H1 (cell line): ENCODE data around the gene RRP1. TPM values are rescaled to one million over a fixed set of nuclear protein-coding genes. Genes with fewer than 3 reads are reported as not detected.

Source experiments
- CTCF ChIA-PET: fragments of 300-600 bp; sonication (Branson Sonifier 250); formaldehyde crosslinking; loops from one replicate; lab custom pipeline; 2021; ENCODE audit not compliant: partially characterized antibody; lab: Charles Lee
- POLR2A ChIA-PET: fragments of 300-600 bp; sonication (Branson Sonifier 250); formaldehyde crosslinking; loops from one replicate; lab custom pipeline; 2021; ENCODE audit warnings: inconsistent platforms; ENCODE audit not compliant: partially characterized antibody; lab: Charles Lee
- DNase-seq, 2 experiments: peaks; one replicate each; pipeline versions ENCODE4 v3.0.0 to v3.0.0-alpha.2; 2010 to 2022; ENCODE audit warnings: low spot score in 2 of 2, low read depth in 1 of 2, mixed read lengths in 1 of 2
- FAIRE-seq: peaks from 2 replicates; lab custom pipeline; 2011; peaks lifted over from hg19 to GRCh38; lab: Jason Lieb, UNC
- H2AFZ ChIP-seq: 2 replicates; pipeline ENCODE4 v1.8.1; 2012; ENCODE audit warnings: low read length, inconsistent platforms
- H2AK5ac ChIP-seq: 2 replicates; pipeline ENCODE4 v1.6.1; 2013; ENCODE audit warnings: low read depth, low read length
- H2BK120ac ChIP-seq: replicated peaks from 2 replicates; pipeline ENCODE3; 2013; ENCODE audit warnings: low read depth, low read length, inconsistent platforms
- H2BK12ac ChIP-seq: 2 replicates; pipeline ENCODE4 v1.6.1; 2013; ENCODE audit warnings: low read depth, low read length
- H2BK15ac ChIP-seq: 2 replicates; pipeline ENCODE4 v1.6.1; 2013; ENCODE audit warnings: low read length
- H2BK20ac ChIP-seq: 2 replicates; pipeline ENCODE4 v1.6.1; 2013; ENCODE audit warnings: low read length
- H2BK5ac ChIP-seq: 2 replicates; pipeline ENCODE4 v1.6.1; 2013; ENCODE audit warnings: low read depth, low read length
- H3K14ac ChIP-seq: 2 replicates; pipeline ENCODE4 v1.6.1; 2013; ENCODE audit warnings: inconsistent platforms; ENCODE audit not compliant: insufficient read length
- H3K18ac ChIP-seq: 2 replicates; pipeline ENCODE4 v1.6.1; 2013; ENCODE audit warnings: low read length; ENCODE audit errors: extremely low read depth
- H3K23ac ChIP-seq: 2 replicates; pipeline ENCODE4 v1.6.1; 2013; ENCODE audit warnings: inconsistent platforms; ENCODE audit not compliant: insufficient read length
- H3K23me2 ChIP-seq: 2 replicates; pipeline ENCODE4 v1.6.1; 2013; ENCODE audit warnings: low read depth, low read length
- H3K27ac ChIP-seq: 2 replicates; pipeline ENCODE4 v1.6.1; 2011; ENCODE audit warnings: low read depth, low read length, inconsistent platforms
- H3K27me3 ChIP-seq, 4 experiments: replicated peaks in 1 of 4; 1 replicate in 1 of 4; 2 replicates in 3 of 4; pipeline versions ENCODE4 v1.6.1 to v1.8.1; 2011 to 2013; ENCODE audit warnings: low read length in 3 of 4, mild to moderate bottlenecking in 3 of 4, inconsistent platforms in 2 of 4, mixed read lengths in 2 of 4, moderate library complexity in 1 of 4; ENCODE audit not compliant: control insufficient read depth in 3 of 4, insufficient read depth in 3 of 4; ENCODE audit errors: extremely low read depth in 1 of 4
- H3K36me3 ChIP-seq, 4 experiments: 2 replicates each; pipeline versions ENCODE4 v1.6.1 to v1.8.1; 2011 to 2013; ENCODE audit warnings: mild to moderate bottlenecking in 4 of 4, low read length in 3 of 4, moderate library complexity in 2 of 4, control low read depth in 1 of 4, inconsistent platforms in 1 of 4; ENCODE audit not compliant: insufficient read depth in 4 of 4, control insufficient read depth in 2 of 4
- H3K4ac ChIP-seq: replicated peaks from 2 replicates; pipeline ENCODE3; 2013; ENCODE audit warnings: low read length, low read depth, mixed read lengths, inconsistent platforms; ENCODE audit not compliant: insufficient read length
- H3K4me1 ChIP-seq, 4 experiments: replicated peaks in 1 of 4; 1 replicate in 1 of 4; 2 replicates in 3 of 4; pipeline versions ENCODE4 v1.6.1 to v1.8.1; 2011 to 2013; ENCODE audit warnings: low read length in 3 of 4, inconsistent platforms in 2 of 4, mixed read lengths in 1 of 4; ENCODE audit not compliant: insufficient read depth in 4 of 4, control insufficient read depth in 3 of 4
- H3K4me2 ChIP-seq, 2 experiments: 2 replicates each; pipeline versions ENCODE4 v1.6.1 to v1.8.1; 2011 to 2013; ENCODE audit warnings: low read depth in 2 of 2, low read length in 2 of 2, control low read depth in 1 of 2, inconsistent platforms in 1 of 2, mild to moderate bottlenecking in 1 of 2; ENCODE audit not compliant: insufficient read depth in 1 of 2
- H3K4me3 ChIP-seq, 4 experiments: fragments of 200-600, 300-600 bp in 1 of 4; sonication (generic), shearing (Covaris generic), sonication (Bioruptor Twin) in 1 of 4; 2 replicates each; pipeline versions ENCODE4 v1.5.1 to v1.8.1; 2011 to 2016; ENCODE audit warnings: low read length in 4 of 4, low read depth in 3 of 4, control low read depth in 2 of 4, inconsistent platforms in 2 of 4, mild to moderate bottlenecking in 2 of 4, mixed read lengths in 1 of 4, moderate library complexity in 1 of 4; ENCODE audit not compliant: insufficient read depth in 2 of 4; ENCODE audit errors: extremely low read depth in 1 of 4
- H3K56ac ChIP-seq: replicated peaks from 2 replicates; pipeline ENCODE3; 2013; ENCODE audit warnings: low read depth, mild to moderate bottlenecking, mixed read lengths, low read length, inconsistent platforms; ENCODE audit not compliant: insufficient read length
- H3K79me1 ChIP-seq: 2 replicates; pipeline ENCODE4 v1.6.1; 2013; ENCODE audit warnings: low read depth, low read length, control low read depth
- H3K79me2 ChIP-seq, 2 experiments: 2 replicates each; pipeline versions ENCODE4 v1.6.1 to v1.8.1; 2012 to 2013; ENCODE audit warnings: low read length in 2 of 2, mild to moderate bottlenecking in 2 of 2, inconsistent platforms in 1 of 2; ENCODE audit not compliant: insufficient read depth in 2 of 2, control insufficient read depth in 1 of 2
- H3K9ac ChIP-seq, 4 experiments: replicated peaks in 1 of 4; 1 replicate in 1 of 4; 2 replicates in 3 of 4; pipeline versions ENCODE4 v1.6.1 to v1.8.1; 2011 to 2013; ENCODE audit warnings: low read depth in 3 of 4, low read length in 3 of 4, control low read depth in 2 of 4, mild to moderate bottlenecking in 2 of 4, moderate library complexity in 2 of 4, inconsistent platforms in 1 of 4; ENCODE audit errors: extremely low read depth in 1 of 4
- H3K9me3 ChIP-seq, 2 experiments: 2 replicates each; pipeline versions ENCODE4 v1.6.1 to v1.8.1; 2012 to 2013; ENCODE audit warnings: mild to moderate bottlenecking in 2 of 2, moderate library complexity in 2 of 2, control low read depth in 1 of 2, inconsistent platforms in 1 of 2, low read depth in 1 of 2, low read length in 1 of 2, mixed read lengths in 1 of 2; ENCODE audit not compliant: insufficient read depth in 2 of 2
- H4K20me1 ChIP-seq, 2 experiments: replicated peaks in 1 of 2; 2 replicates each; pipeline versions ENCODE3 to v1.8.1; 2011 to 2013; ENCODE audit warnings: inconsistent platforms in 2 of 2, low read length in 2 of 2, mild to moderate bottlenecking in 1 of 2; ENCODE audit not compliant: insufficient read depth in 2 of 2, control insufficient read depth in 1 of 2
- H4K5ac ChIP-seq: 2 replicates; pipeline ENCODE4 v1.6.1; 2013; ENCODE audit warnings: low read length, low read depth, mixed read lengths, inconsistent platforms; ENCODE audit not compliant: insufficient read length
- H4K8ac ChIP-seq: 2 replicates; pipeline ENCODE4 v1.8.0; 2013; ENCODE audit warnings: mild to moderate bottlenecking, moderate library complexity, low read length, inconsistent platforms; ENCODE audit not compliant: insufficient read depth; ENCODE audit errors: extremely low read depth
- H4K91ac ChIP-seq: replicated peaks from 2 replicates; pipeline ENCODE3; 2013; ENCODE audit warnings: low read length, mixed read lengths, inconsistent platforms; ENCODE audit not compliant: insufficient read length
- CBX5 ChIP-seq: fragments of 300-800, 300-1000 bp; sonication (generic); IDR thresholded peaks from 2 replicates; pipeline ENCODE4 v1.7.1; 2016; ENCODE audit warnings: antibody characterized with exemption, low read length, low read depth
- CBX8 ChIP-seq: fragments of 300-800, 300-1000 bp; sonication (generic); IDR thresholded peaks from 2 replicates; pipeline ENCODE4 v1.7.1; 2016; ENCODE audit warnings: low read depth, low read length, borderline replicate concordance
- CREB1 ChIP-seq: IDR thresholded peaks from 2 replicates; pipeline ENCODE4 v1.6.1; 2012; ENCODE audit warnings: inconsistent platforms
- EGR1 ChIP-seq: IDR thresholded peaks from 2 replicates; pipeline ENCODE4 v1.6.1; 2011; ENCODE audit warnings: low read depth, low read length, borderline replicate concordance
- POLR2A ChIP-seq, 2 experiments: IDR thresholded peaks; 1 replicate in 1 of 2; 2 replicates in 1 of 2; pipeline ENCODE4 v1.6.1; 2011; ENCODE audit warnings: low read depth in 2 of 2, low read length in 2 of 2, mild to moderate bottlenecking in 2 of 2; ENCODE audit errors: control extremely low read depth in 1 of 2
- RXRA ChIP-seq: IDR thresholded peaks from 2 replicates; pipeline ENCODE4 v1.6.1; 2011; ENCODE audit warnings: low read depth, mild to moderate bottlenecking, low read length, moderate library complexity; ENCODE audit not compliant: insufficient read depth
- TBP ChIP-seq: IDR thresholded peaks from 2 replicates; pipeline ENCODE4 v1.6.1; 2011; ENCODE audit warnings: low read depth, low read length, improper control_type of control experiment
- YY1 ChIP-seq: IDR thresholded peaks from 2 replicates; pipeline ENCODE4 v1.6.1; 2011; ENCODE audit warnings: low read depth, mild to moderate bottlenecking, low read length
- WGBS, 2 experiments: shearing (Covaris generic) in 1 of 2; methylation state at CpG; one replicate each; pipeline versions ENCODE4 v1.1.6 to v1.1.7; 2013 to 2015; ENCODE audit warnings: low lambda C conversion rate in 2 of 2, mixed read lengths in 2 of 2, inconsistent platforms in 1 of 2, low coverage in 1 of 2, missing lambda C conversion rate in 1 of 2; ENCODE audit not compliant: insufficient replicate concordance in 2 of 2, insufficient coverage in 1 of 2, insufficient read length in 1 of 2; ENCODE audit errors: extremely low coverage in 1 of 2, missing lambda C conversion rate in 1 of 2; 5-methylcytosine and 5-hydroxymethylcytosine counted together
- polyA plus RNA-seq, 7 experiments: library from polyadenylated mRNA; depleted of rRNA in 3 of 7; stranded (reverse) in 5 of 7; unstranded in 2 of 7; fragments of >200 nt in 5 of 7; fragments of 200-250 nt in 2 of 7; gene quantifications; 1 replicate in 5 of 7; 2 replicates in 1 of 7; 4 replicates in 1 of 7; pipeline versions ENCODE4 v1.2.1 to v1.2.3, GENCODE V29; 2011 to 2013; ENCODE audit warnings: missing spikeins in 2 of 7, mixed read lengths in 2 of 7
- total RNA-seq: library from RNA; stranded (reverse); fragmentation: NEBNext Ultra II Directional; extraction: Animal tissue kit (Norgen Biotek cat#: 25700); gene quantifications from 2 replicates; pipeline ENCODE4 v1.2.1, GENCODE V29; 2021

Gene RRP1
- total and polyA plus RNA-seq, 2 of the 8 experiments (the other 6 are each of a cell fraction or from before 2014, with no cell fraction given): 11.6 to 55.2 TPM

DNA sequence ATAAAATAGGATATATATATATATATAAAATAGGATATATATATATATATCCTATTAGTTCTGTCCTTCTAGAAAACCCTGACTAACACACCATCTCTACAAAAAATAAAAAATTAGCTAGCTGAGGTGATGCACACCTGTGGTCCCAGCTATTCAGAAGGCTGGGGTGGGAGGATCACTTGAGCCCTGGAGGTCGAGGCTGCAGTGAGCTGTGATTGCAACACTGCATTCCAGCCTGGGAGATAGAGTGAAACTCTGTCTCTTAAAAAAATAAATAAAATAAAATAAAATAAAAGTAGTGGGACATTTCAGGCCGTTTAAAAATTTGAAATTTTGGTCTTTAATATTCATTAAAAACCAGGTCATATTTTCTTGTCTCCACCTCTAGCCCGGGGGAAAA is 4.2 kb upstream of the RRP1 start:
- no peak for DNase-seq
- H3K56ac ChIP-seq: no peak overlapping the region
- no peak overlapping the region for H4K91ac ChIP-seq
- H3K79me2 ChIP-seq: peaks cover 5% of the 10 kb centered on the region in 2 experiments
- no peak overlapping the region for H3K27ac ChIP-seq
- H3K18ac ChIP-seq: no peak overlapping the region
- H2BK20ac ChIP-seq: no peak overlapping the region
- H4K20me1 ChIP-seq: peaks cover 0 to 8% of the 10 kb centered on the region in 2 experiments
- CTCF ChIA-PET: interaction anchor here (1.2 kb wide), 1 partner anchor 26 kb away, joined by 6 read pairs; no protein-coding TSS in a partner anchor
- no peak for FAIRE-seq
- H2BK12ac ChIP-seq: no peak overlapping the region
- no peak overlapping the region for H4K5ac ChIP-seq
- peaks cover 0 to 1% (median 0%) of the 10 kb centered on the region in 4 experiments; a peak in 3 of 7 replicates for H3K4me1 ChIP-seq
- H3K79me1 ChIP-seq: 0 out of 2 replicates have a peak, but pooled peaks cover 2% of the 10 kb centered on the region
- no peak overlapping the region for H2BK5ac ChIP-seq
- no peak overlapping the region for H3K4me2 ChIP-seq
- H3K4me3 ChIP-seq: no peak overlapping the region
- 91% methylated on average over 3 of the region's 3 CpGs; no CpG with 5 or more reads in 1 of the 2 experiments for WGBS, 2 experiments
- no peak overlapping the region for H3K23ac ChIP-seq
- H3K4ac ChIP-seq: no peak overlapping the region
- H3K36me3 ChIP-seq: no peaks in the 10 kb centered on the region
- POLR2A ChIA-PET: interaction anchor here (0.6 to 1.4 kb wide), 2 partner anchors 12 to 17 kb away, joined by 3 read pairs; no protein-coding TSS in a partner anchor
- no peak overlapping the region for H3K14ac ChIP-seq
- H2BK15ac ChIP-seq: no peak overlapping the region
- no peak overlapping the region for H3K9ac ChIP-seq
- no peaks in the 10 kb centered on the region; a peak in 1 of 7 replicates for H3K27me3 ChIP-seq
- H2AFZ ChIP-seq: no peak overlapping the region
- H3K9me3 ChIP-seq: no peaks in the 10 kb centered on the region
- no peak overlapping the region for H2AK5ac ChIP-seq
- peaks cover 3% of the 10 kb centered on the region; the same call in 1 of the 2 replicates for H3K23me2 ChIP-seq
- no peak overlapping the region for H2BK120ac ChIP-seq
- H4K8ac ChIP-seq: no peak overlapping the region
- TF ChIP-seq CBX5 (no peak), CREB1 (no peak), CBX8 (no peak), EGR1 (no peak), RXRA (no peak), TBP (no peak), YY1 (no peak), POLR2A (IDR thresholded peaks at IDR 0.05; ENCODE audit: control extremely low read depth in 1 of 2, low read depth in 2 of 2, low read length in 2 of 2) (no peak)
